Kidney (tissue), 14 donors: Measurements from ENCODE around the gene SDK1. TPM values are rescaled to one million over a fixed set of nuclear protein-coding genes. Genes with fewer than 3 reads are reported as not detected.

Experiments
- DNase-seq, 5 donors: peaks; one replicate each; pipeline ENCODE4 v3.0.0-alpha.2; 2013 to 2020
- FAIRE-seq: peaks from 2 replicates; lab custom pipeline; 2012; peaks lifted over from hg19 to GRCh38; lab: Jason Lieb, UNC
- H3K27ac ChIP-seq, 2 donors: one replicate each; pipeline ENCODE4 v1.7.0; 2013; ENCODE audit warnings: low read depth in 2 of 2, low read length in 2 of 2, inconsistent platforms in 1 of 2
- H3K27me3 ChIP-seq: one replicate; pipeline ENCODE4 v1.7.1; 2013; ENCODE audit warnings: low read length, inconsistent platforms; ENCODE audit not compliant: control insufficient read depth, insufficient read depth
- H3K36me3 ChIP-seq, 3 donors: one replicate each; pipeline versions ENCODE4 v1.7.0 to v1.7.1; 2013; ENCODE audit warnings: low read length in 3 of 3, control low read depth in 1 of 3, inconsistent platforms in 1 of 3; ENCODE audit not compliant: insufficient read depth in 3 of 3, control insufficient read depth in 2 of 3
- H3K4me1 ChIP-seq, 3 donors: one replicate each; pipeline versions ENCODE4 v1.7.0 to v1.7.1; 2013; ENCODE audit warnings: low read length in 3 of 3, inconsistent platforms in 1 of 3, low read depth in 1 of 3; ENCODE audit not compliant: control insufficient read depth in 2 of 3, insufficient read depth in 2 of 3
- H3K4me3 ChIP-seq, 3 donors: one replicate each; pipeline versions ENCODE4 v1.7.0 to v1.8.1; 2013; ENCODE audit warnings: low read length in 3 of 3, control low read depth in 1 of 3, inconsistent platforms in 1 of 3
- H3K9ac ChIP-seq, 3 donors: one replicate each; pipeline versions ENCODE4 v1.7.0 to v1.7.1; 2013; ENCODE audit warnings: low read length in 3 of 3, control low read depth in 1 of 3, inconsistent platforms in 1 of 3
- H3K9me3 ChIP-seq, 3 donors: one replicate each; pipeline versions ENCODE4 v1.7.0 to v1.7.1; 2013; ENCODE audit warnings: low read length in 3 of 3, control low read depth in 1 of 3, inconsistent platforms in 1 of 3; ENCODE audit not compliant: control insufficient read depth in 2 of 3, insufficient read depth in 1 of 3
- intact Hi-C: fragments of 100-400 bp; cut with DNase I; formaldehyde crosslinking; loops from one replicate; pipeline ENCODE4 v1.11.1; 2022
- polyA plus RNA-seq: library from polyadenylated mRNA; stranded (reverse); fragments of 350-450 nt; fragmentation: Illumina TruSeq; extraction: RNeasy Lipid Tissue Mini Kit (QIAGEN cat#74804); gene quantifications from one replicate; pipeline ENCODE4 v1.2.3, GENCODE V29; 2014; ENCODE audit warnings: low read depth, low replicate concordance; ENCODE audit not compliant: insufficient read depth
- total RNA-seq: library from RNA; stranded (reverse); fragmentation: NEBNext Ultra II Directional; extraction: Animal tissue kit (Norgen Biotek cat#: 25700); gene quantifications from one replicate; pipeline ENCODE4 v1.2.1, GENCODE V29; 2021
- TF ChIP-seq, protein P1 (sequence below): IDR thresholded peaks from 3 replicates; pipeline ENCODE4 v1.5.1; 2012; ENCODE audit warnings: mild to moderate bottlenecking, moderate library complexity, borderline replicate concordance; ENCODE audit not compliant: insufficient read depth; ENCODE audit errors: extremely low read depth
- donor health status: control.
- donor health status: control.
- donor health status: control.
- donor health status: control.
- donor health status: control.
- donor health status: DM: yes; HTN: yes; CAD: no.
- donor health status: Normal renal cell carcinoma (clear cell type).

Gene SDK1
- total and polyA plus RNA-seq, 2 donors from 2014 or later = 2.0 to 38.3 TPM

DNA sequence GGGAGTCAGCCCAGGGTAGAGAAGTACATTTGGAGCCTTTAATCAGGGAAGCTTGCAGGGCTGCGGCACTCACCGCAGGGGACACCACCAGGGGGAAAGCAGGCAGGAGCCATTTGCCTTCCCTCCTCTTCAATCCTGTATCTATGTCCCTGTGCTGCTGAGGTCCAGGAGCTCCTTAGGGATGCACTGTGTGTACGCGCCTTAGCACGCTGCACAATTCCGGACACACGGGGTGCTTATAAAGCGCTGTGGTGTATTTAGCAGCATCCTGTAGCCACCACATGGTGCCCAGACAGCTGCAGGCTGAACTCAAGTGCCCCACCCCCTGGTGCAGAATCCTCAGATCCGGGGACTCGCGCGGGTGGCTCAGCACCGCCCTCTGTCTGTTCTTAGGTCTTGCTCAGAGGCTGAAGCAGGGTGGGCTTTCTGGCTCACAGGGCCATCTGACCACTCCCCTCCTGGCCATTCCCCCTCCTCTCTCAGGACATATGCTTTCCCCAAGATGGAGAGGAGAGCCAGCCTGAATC, 421.4 kb downstream of the SDK1 start:
- no peaks in the 10 kb centered on the region for H3K27me3 ChIP-seq
- H3K4me1 ChIP-seq = no peaks in the 10 kb centered on the region
- no peak overlapping the region for H3K27ac ChIP-seq
- H3K9me3 ChIP-seq = no peaks in the 10 kb centered on the region
- TF ChIP-seq, protein P1, sequence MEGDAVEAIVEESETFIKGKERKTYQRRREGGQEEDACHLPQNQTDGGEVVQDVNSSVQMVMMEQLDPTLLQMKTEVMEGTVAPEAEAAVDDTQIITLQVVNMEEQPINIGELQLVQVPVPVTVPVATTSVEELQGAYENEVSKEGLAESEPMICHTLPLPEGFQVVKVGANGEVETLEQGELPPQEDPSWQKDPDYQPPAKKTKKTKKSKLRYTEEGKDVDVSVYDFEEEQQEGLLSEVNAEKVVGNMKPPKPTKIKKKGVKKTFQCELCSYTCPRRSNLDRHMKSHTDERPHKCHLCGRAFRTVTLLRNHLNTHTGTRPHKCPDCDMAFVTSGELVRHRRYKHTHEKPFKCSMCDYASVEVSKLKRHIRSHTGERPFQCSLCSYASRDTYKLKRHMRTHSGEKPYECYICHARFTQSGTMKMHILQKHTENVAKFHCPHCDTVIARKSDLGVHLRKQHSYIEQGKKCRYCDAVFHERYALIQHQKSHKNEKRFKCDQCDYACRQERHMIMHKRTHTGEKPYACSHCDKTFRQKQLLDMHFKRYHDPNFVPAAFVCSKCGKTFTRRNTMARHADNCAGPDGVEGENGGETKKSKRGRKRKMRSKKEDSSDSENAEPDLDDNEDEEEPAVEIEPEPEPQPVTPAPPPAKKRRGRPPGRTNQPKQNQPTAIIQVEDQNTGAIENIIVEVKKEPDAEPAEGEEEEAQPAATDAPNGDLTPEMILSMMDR = no peak
- intact Hi-C loops = no loop called here
- FAIRE-seq (no peak), DNase-seq (peak; percentile 35 to 66 (median 61))
- H3K36me3 ChIP-seq = no peaks in the 10 kb centered on the region
- no peak overlapping the region for H3K4me3 ChIP-seq
- no peak overlapping the region for H3K9ac ChIP-seq

DNA sequence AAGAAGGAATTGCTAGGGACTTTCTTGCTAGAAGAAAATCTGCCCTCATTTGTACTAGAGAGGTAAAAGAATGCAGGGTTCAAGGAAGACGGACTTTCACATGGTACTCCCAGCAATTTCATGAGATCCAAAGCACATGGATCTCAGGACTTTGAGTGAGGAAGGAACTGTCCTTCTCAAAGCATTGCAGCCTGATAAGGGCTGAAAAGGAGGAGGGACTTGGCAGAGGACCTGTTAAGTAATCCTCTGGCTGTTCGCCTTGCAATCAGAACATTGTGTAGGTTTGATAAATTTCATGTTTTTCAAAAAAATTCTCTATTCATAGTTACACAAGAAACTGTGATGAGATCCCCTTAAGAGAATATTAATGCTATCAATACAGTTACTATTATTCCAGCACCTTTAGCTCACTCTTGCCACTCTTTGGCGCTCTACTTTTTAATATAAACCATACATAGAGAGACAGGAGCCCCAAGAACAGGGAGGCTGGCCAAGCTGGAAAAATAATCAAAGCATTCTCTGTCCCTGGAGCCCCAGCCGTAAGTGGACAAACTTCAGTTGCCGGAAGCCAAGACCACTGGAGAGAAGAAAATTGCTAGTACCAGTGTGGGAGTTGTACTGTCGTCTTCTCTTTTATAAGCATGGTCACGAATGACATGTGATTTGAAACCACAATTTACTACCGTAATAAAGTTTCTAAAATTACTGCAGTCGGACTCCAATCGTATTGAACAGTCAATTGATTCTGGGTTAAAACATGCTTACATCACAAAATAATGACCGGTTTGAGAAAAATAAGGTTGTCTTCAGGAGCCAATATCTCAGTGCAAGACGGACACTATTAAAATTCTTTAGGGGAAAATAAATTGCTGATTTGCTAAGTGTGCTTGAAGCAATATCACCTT, 424.4 kb downstream of the SDK1 start:
- Histone ChIP-seq H3K27ac (no peak overlapping the region), H3K4me1 (no peaks in the 10 kb centered on the region), H3K27me3 (no peaks in the 10 kb centered on the region), H3K9ac (no peak overlapping the region), H3K4me3 (no peak overlapping the region), H3K36me3 (no peaks in the 10 kb centered on the region), H3K9me3 (no peaks in the 10 kb centered on the region)
- FAIRE-seq (no peak), DNase-seq (peak in 2 of 5 donors; percentile 36 to 48)
- intact Hi-C loops = no loop called here
- TF ChIP-seq, protein P1 = no peak

DNA sequence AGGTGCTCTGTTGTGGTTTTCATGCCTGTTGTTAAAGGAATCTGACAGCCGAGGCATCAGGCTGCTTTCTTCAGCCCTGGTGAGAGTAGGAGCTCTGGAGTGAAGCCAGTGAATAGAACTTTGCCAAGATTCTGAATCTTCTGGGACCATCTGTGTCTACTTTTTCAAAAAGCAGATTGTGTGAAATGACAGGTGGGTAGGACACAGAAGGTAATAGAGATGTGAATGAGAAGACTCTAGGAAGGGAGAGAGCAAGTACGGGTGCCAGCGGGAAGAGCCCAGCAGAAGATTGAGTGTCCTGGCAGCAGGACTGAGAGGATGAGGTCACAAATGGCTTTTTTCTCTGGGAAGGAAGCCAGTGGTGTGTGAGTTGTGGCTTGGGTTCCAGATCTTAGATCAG, 429.2 kb downstream of the SDK1 start:
- H3K27ac ChIP-seq = no peak overlapping the region
- H3K9me3 ChIP-seq = peaks cover 0 to 6% (median 0%) of the 10 kb centered on the region in 3 donors
- no peak overlapping the region for H3K9ac ChIP-seq
- H3K27me3 ChIP-seq = no peaks in the 10 kb centered on the region
- FAIRE-seq = no peak
- H3K4me3 ChIP-seq = no peak overlapping the region
- TF ChIP-seq, protein P1 = no peak
- intact Hi-C loops = no loop called here
- no peaks in the 10 kb centered on the region for H3K4me1 ChIP-seq
- no peaks in the 10 kb centered on the region for H3K36me3 ChIP-seq
- DNase-seq = no peak
